ENCODE data around the gene PDE1C. TPM values are rescaled to one million over a fixed set of nuclear protein-coding genes. Genes with fewer than 3 reads are reported as not detected.

PDE1C gene
- total and polyA plus RNA-seq, 2 donors (not counting 1 experiment from before 2014, with no cell fraction given), result 0.52 TPM; not detected in 1

- CTCF ChIA-PET, result no interaction called here
- intact Hi-C loops (cut with micrococcal nuclease), result no loop called here
- Histone ChIP-seq H3K4me1 (ENCODE audit: control insufficient read depth in 2 of 2, insufficient read depth in 2 of 2, low read length in 2 of 2) (no peaks in the 10 kb centered on the region), H3K36me3 (replicated peaks in 1 of 2; ENCODE audit: control extremely low read depth in 1 of 2, control insufficient read depth in 1 of 2, extremely low read depth in 1 of 2, insufficient read depth in 2 of 2, low read length in 1 of 2) (no peaks in the 10 kb centered on the region), H4K20me1 (ENCODE audit: control insufficient read depth, insufficient read depth, low read length, poor library complexity, severe bottlenecking) (no peaks in the 10 kb centered on the region), H3K9me3 (ENCODE audit: control extremely low read depth in 1 of 3, control insufficient read depth in 2 of 3, insufficient read depth in 1 of 3, low read length in 2 of 3) (peaks cover 0 to 4% (median 0%) of the 10 kb centered on the region in 3 donors), H3K4me3 (ENCODE audit: control extremely low read depth in 1 of 5, extremely low read depth in 1 of 5, insufficient read depth in 1 of 5, low read depth in 2 of 5, low read length in 4 of 5) (no peak overlapping the region), H3K27ac (ENCODE audit: low read length in 2 of 2) (no peak overlapping the region), H3K4me2 (replicated peaks; ENCODE audit: low read depth, low read length, poor library complexity, severe bottlenecking) (no peak overlapping the region), H3K27me3 (replicated peaks in 1 of 4; ENCODE audit: control extremely low read depth in 1 of 4, control insufficient read depth in 3 of 4, insufficient read depth in 4 of 4, low read length in 3 of 4) (no peaks in the 10 kb centered on the region), H2AFZ (ENCODE audit: insufficient read depth, low read depth, low read length, poor library complexity, severe bottlenecking) (no peak overlapping the region), H3K9ac (ENCODE audit: low read length) (no peak overlapping the region), H3K79me2 (ENCODE audit: control insufficient read depth, insufficient read depth, low read length) (no peaks in the 10 kb centered on the region)
- TF ChIP-seq CTCF (IDR thresholded peaks at IDR 0.05) (no peak), EZH2 (IDR thresholded peaks at IDR 0.05; ENCODE audit: borderline replicate concordance, insufficient read depth, low read depth, low read length, poor library complexity, severe bottlenecking) (no peak)
- Mint-ChIP-seq H3K4me1 (no peaks in the 10 kb centered on the region), H3K27me3 (no peaks in the 10 kb centered on the region), H3K27ac (no peak overlapping the region), H3K9me3 (ENCODE audit: insufficient read depth) (no peaks in the 10 kb centered on the region), H3K4me3 (no peak overlapping the region)
- 61% methylated on average over 3 of the region's 3 CpGs for WGBS (ENCODE audit: insufficient coverage)
- ATAC-seq (ENCODE audit: low read depth), result no peak
- no peak for DNase-seq
- POLR2A ChIA-PET, result no interaction called here
Measured at GRCh38 chr7:31991846-31992245, 78.4 kb downstream of the PDE1C start.

GRCh38 chr7:31991406-31991805 is 78.8 kb downstream of the PDE1C start:
- Mint-ChIP-seq H3K4me3 (no peak overlapping the region), H3K27me3 (no peaks in the 10 kb centered on the region), H3K27ac (no peak overlapping the region), H3K4me1 (no peaks in the 10 kb centered on the region), H3K9me3 (ENCODE audit: insufficient read depth) (no peaks in the 10 kb centered on the region)
- H3K4me2 ChIP-seq (replicated peaks; ENCODE audit: low read depth, low read length, poor library complexity, severe bottlenecking), result no peak overlapping the region
- ChIA-PET CTCF (no interaction called here), POLR2A (no interaction called here)
- H2AFZ ChIP-seq (ENCODE audit: insufficient read depth, low read depth, low read length, poor library complexity, severe bottlenecking), result no peak overlapping the region
- no peak overlapping the region for H3K9ac ChIP-seq (ENCODE audit: low read length)
- H3K9me3 ChIP-seq (ENCODE audit: control extremely low read depth in 1 of 3, control insufficient read depth in 2 of 3, insufficient read depth in 1 of 3, low read length in 2 of 3), result peaks cover 0 to 4% (median 0%) of the 10 kb centered on the region in 3 donors
- intact Hi-C loops (cut with micrococcal nuclease), result no loop called here
- no peak overlapping the region for H3K27ac ChIP-seq (ENCODE audit: low read length in 2 of 2)
- H3K27me3 ChIP-seq (replicated peaks in 1 of 4; ENCODE audit: control extremely low read depth in 1 of 4, control insufficient read depth in 3 of 4, insufficient read depth in 4 of 4, low read length in 3 of 4), result no peaks in the 10 kb centered on the region
- 100% methylated on average over 2 of the region's 3 CpGs for WGBS (ENCODE audit: insufficient coverage)
- H3K4me1 ChIP-seq (ENCODE audit: control insufficient read depth in 2 of 2, insufficient read depth in 2 of 2, low read length in 2 of 2), result no peaks in the 10 kb centered on the region
- H3K79me2 ChIP-seq (ENCODE audit: control insufficient read depth, insufficient read depth, low read length), result no peaks in the 10 kb centered on the region
- no peak overlapping the region for H3K4me3 ChIP-seq (ENCODE audit: control extremely low read depth in 1 of 5, extremely low read depth in 1 of 5, insufficient read depth in 1 of 5, low read depth in 2 of 5, low read length in 4 of 5)
- DNase-seq (no peak), ATAC-seq (ENCODE audit: low read depth) (no peak)
- H3K36me3 ChIP-seq (replicated peaks in 1 of 2; ENCODE audit: control extremely low read depth in 1 of 2, control insufficient read depth in 1 of 2, extremely low read depth in 1 of 2, insufficient read depth in 2 of 2, low read length in 1 of 2), result no peaks in the 10 kb centered on the region
- no peaks in the 10 kb centered on the region for H4K20me1 ChIP-seq (ENCODE audit: control insufficient read depth, insufficient read depth, low read length, poor library complexity, severe bottlenecking)
- TF ChIP-seq CTCF (IDR thresholded peaks at IDR 0.05), result no peak
- no peak for TF ChIP-seq EZH2 (IDR thresholded peaks at IDR 0.05; ENCODE audit: borderline replicate concordance, insufficient read depth, low read depth, low read length, poor library complexity, severe bottlenecking)
